Activated CD4-positive, alpha-beta T cell treated with anti-CD3 and anti-CD28 coated beads for 1 hour (primary cell): ENCODE data around the gene CUBN.

Experiments used
- DNase-seq: peaks from one replicate; pipeline ENCODE4 v3.0.0-alpha.2; 2020

CUBN gene

DNA sequence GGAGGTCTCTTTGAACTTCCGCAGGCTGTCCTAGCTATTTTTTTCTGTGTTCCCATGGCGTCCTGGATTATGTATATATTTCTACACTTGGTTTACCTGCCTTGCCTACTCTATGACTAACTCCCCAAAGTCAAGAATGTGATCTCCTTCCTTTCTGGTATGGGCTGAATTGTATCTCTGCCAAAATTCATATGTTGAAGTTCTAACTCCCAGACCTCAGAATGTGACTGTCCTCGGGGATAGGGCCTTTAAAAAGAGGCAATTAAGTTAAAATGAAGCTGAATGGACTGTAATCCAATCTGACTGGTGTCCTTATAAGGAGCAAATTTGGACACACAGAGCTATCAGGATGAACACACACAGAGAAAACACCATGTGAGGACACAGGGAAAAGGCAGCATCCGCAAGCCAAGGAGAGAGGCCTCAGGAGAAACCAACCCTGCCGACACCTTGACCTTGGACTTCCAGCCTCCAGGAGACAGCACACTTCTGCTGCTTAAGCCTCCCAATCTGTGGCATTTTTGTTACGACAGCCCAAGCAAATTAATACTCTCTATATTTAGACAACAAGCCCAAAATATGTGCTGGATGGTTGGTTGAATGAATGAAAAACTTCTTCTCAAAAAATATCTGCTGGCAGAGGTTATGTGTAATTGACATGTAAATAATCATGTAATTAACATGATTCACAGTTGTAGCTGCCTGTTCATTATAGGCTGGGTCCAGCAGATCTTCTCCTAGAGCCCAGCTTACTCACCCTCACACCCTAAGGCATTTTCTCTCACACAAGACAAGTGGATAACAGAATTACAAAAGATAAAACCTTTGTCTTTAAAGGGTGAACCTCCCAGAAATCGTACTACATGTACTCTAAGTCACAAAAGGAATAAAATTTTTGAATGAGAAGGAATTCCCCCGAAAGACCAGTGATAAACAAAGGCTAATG lies 123.7 kb downstream of the CUBN start:
- DNase-seq, result no peak

DNA sequence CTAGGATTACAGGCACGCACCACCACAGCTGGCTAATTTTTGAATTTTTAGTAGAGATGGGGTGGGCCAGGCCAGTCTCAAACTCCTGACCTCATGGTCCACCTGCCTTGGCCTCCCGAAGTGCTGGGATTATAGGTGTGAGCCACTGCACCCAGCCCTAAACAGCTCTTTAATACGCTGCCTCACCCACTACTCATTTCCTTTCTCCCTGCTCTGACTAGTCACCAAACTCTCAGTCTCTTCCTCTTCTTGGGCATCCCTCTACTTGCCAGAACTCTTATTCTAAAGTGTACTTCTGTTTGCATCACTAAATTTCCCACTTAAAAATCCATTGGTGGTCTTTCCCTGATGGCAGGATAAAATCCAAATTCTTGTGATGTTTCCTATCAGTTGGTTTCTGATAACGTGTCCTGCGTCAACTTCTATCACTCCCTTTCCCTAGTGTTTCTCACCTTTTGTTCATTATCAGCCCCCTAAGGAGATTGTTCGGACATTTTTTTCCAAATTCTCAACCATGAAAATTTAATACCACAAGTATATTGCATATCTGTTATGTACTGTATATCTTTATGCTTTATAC lies 124.7 kb downstream of the CUBN start:
- no peak for DNase-seq

DNA sequence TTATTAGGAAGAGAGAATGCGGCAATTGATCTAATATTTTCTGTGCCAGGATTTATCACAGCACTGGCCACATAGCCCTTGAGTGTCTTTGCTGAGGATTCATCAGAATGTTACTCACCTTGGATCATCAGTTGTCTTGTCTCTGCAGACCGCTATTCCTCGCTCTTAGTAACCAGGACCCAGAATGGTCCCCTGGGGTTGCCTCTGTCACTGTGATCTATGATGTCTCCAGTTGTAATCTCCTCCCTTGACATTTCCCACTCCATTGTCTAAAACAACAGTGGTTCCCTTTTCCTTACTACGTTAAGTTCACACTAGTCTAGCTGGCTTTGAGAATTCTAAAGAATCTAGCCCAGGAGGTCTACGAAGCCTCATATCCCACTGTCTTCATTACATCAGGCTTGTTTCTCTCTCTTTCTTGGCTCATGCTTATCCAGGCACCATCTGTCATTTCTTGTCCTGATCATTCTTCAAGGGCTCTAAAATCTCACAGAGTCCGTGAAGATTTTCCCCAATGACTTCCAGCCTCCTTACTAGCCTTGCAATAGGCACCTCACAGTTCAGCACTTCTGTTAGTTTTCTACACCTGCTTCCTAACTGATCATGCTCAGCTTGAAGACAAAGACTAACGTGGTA lies 125.8 kb downstream of the CUBN start:
- no peak for DNase-seq

DNA sequence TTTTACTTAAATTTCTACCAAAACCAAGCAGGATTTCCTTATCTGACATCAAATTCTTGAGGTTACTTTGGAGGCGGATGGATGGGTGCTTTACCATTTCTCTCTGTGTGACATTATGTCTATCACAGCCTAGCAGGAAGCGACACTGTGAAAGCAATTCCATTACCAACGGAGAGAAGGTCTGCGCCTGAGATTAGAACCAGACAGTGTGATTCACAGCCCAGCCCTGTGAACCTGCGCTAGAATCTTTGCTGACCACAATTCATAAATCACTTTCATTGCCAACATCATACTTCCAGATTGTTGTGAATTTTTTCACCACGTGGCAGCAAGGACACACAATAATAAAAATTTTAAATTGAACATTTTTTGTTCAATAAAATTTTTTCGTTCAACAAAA lies 126.5 kb downstream of the CUBN start:
- DNase-seq, result peak; percentile 58

DNA sequence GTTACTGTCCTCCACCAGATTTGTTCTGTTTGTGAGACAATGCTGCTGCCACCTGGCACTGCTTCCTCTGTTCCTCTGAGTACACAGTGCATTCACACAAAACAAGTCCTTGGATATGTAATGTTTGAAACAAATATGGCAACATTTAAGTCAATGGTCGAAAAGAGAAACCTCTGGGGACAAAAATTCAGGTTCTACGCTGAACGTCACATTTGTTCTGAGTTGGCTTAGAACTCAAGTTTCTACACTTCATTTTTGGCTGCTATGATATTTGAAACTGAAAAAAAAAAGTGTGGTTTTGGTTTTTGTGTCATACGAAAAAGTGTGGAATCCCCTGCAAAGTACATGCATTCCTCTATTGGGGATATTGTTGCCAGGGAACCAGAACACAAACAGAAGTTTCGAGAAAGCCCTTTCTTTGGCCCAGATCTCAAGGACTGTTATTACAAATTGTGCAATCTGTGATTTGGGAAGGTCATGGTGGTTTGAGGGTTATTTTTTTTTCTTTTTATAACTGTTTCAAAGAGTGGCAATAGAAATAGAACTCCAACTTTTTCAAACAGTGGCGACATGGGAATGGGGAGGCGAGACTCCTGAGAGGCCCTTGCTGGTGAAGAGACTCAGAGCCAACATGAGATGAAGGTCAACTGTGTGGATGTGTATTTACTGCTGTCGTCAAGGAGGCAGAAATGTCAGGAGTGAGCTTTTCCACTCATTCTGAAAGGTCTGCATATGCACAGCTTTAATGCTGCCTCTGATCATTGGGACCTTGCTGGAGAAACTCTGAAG lies 127.5 kb downstream of the CUBN start:
- no peak for DNase-seq

DNA sequence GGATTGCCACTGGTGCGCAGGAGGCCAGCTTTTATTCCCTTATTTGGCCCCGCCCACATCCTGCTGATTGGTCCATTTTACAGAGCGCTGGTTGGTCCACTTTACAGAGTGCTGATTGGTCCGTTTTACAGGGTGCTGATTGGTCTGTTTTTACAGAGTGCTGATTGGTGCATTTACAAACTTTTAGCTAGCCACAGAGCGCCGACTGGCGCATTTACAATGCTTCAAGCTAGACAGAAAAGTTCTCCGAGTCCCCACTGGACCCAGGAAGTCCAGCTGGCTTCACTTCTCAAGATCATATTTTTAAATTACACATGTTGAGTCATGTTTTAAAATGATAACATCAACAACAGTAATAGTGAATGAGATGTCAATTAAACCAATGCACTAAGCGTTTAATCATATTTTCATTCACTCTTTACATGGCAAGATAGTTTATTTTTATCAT lies 128.3 kb downstream of the CUBN start:
- no peak for DNase-seq

DNA sequence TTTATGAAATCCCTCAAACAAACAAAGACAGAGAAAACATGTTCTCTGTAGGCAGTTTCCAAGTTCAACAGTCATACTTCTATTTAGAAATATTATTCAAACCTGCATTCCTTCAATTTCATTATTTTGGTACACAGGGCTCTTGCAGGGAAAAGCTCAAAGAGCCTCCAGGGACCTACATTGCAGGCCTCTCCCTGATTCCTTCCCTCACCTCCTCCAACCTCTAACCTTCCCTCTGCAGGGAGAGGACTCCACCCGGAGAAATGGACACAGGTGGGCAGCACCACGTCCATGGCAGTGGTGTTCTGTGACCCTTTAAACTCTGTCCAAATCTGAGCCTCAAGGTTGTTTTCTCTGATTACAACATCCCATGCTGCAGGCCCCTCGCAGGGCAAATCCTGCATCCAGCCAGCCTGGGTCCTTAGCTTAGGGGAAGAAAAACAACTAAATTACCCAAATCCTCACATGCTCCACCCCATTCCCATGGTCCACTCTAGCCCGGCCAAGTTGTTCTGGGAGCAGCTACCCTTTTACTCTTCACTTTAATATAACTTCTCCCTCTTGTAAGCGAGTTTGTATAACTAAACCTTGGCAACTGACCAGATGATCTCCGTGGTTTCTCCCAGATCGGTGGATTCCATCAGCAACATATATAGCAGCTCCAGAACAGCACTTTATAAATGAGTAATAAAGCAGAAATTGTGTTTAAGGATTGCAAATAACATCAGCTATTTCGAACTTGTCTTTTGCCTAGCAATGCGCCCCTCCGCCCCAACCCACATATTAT lies 129.8 kb downstream of the CUBN start:
- no peak for DNase-seq

DNA sequence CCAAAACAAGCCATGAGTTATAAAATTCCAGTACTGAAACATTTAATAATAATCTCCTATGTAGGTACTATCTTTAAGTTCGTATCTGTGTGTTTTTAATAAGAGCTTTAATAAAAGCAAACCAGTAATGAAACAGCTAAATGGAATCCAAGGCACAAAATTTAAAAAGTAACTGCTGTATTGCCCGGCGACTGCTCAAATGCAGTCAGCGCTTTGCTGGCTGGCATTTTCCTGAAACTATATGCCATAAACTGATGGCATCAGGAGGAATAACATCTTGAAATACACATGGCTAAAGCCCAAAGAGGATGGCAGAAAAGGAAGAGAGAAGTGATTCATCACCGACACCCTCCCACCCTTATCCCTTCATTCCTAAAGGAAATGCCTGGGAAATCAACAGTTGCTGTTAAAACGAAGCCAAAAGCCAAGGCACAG lies 133.1 kb downstream of the CUBN start:
- no peak for DNase-seq

DNA sequence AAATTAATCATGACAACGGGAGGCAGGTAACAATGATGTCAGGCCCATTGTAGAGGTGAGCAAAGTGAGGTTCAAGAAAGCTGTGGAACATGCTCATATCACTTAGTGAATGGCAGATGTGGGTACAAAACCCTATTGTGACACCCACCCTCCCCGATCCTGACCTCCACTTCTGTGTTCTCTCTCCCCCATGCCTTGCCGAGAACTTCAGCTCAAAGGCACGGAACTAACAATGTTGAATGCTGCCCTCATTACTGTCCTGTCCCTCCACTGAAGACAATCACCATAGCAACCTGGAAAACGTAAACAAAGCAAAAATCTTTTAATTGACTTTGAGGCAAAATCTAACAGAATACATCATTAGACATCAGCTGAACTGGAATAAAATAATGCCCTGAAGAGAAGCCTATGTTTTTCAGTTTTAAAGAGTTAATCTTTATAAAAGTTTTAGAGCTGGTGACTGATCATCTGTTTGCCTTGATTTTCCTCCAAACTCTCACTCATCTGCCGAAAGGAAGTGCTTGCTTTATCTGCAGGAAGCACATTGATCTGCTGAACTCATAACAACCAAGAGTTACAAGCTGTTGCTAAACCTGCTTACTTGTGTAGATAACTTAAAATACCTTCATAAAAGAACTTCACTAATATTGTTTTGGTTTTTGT lies 133.6 kb downstream of the CUBN start:
- no peak for DNase-seq

DNA sequence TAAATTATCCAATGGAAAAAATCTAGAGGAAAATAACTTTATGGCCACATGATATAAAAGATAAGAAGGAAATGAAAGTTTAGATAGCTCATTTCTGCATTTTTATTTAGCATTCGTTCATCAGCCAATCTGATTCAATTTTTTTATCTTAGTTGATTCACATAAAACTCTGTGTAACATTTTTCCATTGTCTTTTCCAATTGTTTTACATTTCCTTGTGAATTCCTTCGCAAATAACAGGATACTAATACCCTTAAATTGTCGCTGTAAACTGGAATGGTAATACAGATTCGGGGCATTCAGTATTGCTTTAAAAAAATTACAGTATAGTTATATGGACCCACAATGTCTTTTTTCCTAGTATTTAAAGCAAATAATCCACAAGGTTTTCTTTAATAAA lies 136.4 kb downstream of the CUBN start:
- DNase-seq, result no peak

DNA sequence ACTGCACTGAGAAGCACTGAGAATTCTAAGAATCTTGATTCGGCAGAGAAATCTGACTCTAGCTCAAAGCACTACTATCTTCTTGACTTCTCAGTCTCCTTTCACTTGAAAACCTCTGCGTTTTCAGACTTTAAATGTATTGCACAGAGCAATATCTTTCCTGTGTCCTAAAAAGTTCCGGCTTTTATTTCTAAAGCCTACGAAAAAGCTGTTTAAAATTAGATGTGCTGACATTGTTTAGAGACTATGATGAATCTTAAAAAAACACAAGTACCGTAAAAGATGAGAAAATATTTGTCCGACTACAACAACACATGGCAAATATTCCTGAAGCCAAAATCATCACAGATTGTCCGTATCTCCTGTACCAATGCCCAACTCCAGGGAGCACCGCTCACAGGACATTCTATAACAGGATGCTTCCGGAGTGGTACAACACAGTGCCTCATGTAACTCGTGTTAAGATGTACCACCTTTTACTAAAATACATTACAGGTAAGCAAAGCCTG lies 136.9 kb downstream of the CUBN start:
- no peak for DNase-seq

DNA sequence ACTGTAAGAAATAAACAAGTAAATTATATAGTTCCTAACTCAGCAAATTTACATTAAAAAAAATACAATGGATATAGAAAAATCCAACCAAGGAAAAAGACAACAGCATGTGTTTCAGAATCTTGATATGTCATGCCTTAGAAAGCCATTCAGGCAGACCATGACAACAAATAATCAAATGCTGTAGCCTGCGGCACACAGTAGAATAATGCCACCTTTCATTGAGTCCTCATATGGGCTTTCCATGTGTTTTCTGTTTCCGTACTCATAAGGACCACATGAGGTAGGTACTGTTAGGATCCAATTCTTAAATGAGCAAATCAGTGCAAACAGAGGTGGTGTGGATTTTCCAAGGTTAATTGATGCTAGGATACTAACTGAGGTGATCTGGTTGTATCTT lies 138.6 kb downstream of the CUBN start:
- no peak for DNase-seq

DNA sequence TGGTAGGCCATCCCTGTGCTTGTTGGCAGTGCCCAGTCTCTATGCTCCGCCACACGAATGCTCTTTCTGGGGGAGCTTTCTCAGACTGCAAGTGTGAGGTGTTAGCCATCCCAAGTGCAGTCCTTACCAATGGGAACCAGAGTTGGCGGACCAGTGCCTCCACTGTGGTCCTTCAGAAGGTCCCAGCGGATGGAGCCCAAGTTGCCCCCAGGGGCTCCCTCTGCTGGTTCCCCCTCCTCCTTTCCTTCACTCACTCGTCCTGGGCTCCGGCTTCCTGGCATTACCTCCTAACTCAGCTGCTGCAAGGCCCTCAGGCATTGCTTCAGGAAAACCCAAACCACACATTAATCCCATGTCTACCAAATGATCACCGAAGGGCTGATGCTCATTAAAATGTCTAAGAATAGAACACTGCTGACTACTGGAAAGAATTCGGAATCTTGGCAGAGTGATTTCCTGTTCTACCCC lies 139.8 kb downstream of the CUBN start:
- DNase-seq, result no peak

DNA sequence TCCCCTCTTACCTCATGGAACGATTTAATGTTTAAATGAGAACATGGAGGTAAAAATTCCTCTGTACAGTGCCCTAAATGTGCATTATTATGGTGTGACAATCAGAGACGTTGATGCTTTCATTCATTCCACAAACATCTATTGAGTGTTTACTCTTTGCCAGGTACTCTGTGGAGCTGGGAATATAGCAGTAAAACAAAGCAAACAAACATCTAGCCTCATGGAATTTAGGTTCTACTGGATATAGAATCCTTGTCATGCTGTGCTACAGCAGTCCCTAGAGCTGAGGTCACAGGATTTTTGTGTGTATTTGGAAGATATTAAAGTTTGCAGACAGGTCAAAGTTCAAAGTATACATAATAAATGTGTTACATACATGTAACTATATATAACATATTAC lies 140.7 kb downstream of the CUBN start:
- no peak for DNase-seq

DNA sequence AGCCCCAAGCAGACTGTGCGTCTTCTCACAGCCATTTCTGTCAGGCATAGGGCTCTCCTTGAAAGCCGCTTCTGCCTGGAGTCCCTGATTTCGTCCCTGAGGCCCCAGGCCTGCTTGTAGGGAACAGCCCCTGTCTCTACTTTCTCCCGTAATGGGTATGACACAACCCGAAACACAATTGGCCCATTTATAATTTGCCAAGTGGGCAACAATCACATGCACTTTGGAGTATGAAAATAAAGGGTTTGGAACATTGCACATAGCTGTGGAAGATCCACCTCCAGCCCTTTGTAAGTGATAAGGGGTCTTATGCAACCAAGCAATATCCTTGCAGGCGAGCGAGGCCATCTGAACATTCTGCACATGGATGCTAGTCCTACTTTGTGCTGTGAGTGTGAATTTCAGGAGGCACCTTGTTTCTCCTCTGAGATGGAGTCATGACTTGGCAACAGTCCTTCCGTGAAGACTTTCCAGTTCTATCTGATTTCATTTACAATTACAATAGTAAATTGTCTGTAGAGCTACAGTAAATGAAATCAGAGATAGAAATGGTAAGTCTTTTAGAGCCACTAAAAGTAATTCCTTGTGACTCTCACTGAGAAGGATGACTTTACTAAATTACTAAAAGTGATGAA lies 141.5 kb downstream of the CUBN start:
- DNase-seq, result no peak

DNA sequence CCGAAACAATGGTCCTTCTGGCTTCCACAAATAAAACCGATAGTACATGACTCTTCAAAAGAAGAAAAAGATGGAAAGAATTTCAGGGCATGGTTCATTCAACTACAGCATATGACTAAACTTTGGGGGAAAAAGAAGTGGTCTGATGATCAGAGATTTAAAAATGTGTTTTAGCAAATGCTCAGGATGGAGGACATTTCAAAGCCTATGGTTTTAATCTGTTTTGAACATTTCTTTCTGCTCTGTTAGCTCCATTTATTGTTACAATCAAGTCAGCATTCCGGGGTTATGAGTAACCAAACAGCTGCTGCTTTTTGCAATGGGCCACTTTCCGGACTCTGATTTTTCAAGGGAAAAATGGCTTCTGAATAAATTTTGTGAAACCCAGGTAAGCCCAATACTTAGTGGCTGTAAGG lies 142.4 kb downstream of the CUBN start:
- no peak for DNase-seq

DNA sequence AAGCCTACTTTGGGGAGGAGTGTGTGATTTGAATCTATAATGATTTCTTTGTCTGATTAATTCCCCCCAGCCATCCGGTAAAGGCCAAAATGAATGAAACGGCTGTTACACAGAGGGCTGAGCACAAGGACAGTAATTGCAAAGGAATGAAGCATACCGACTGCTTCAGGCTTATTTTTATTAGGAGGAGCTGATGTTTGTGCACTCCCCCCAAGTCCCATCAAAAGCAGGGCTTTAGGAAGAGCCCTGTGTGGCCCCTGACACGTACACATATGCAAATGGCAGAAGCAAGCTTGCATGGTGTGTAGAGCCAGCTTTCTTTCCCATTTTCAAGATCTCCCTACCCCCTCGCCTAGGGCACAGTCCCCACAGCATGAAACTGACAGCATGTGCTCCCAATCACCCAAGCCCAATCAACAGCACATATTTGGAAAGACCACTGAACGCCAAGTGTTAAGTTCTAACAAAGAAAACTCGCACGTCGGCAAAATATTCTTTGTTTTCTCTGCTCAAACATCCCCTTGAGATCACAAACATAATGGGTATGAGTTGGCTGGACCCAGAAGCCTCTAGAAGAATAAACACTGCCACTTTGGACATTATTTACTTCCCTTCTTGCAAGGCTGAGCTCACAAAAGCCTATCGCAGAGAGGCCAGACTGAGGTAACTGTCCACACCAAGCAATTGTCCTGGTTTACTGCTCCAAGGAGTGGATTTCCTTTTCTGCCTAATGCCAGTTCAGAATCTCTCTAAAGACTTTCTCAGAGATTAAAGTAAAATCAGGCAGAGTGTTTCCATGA lies 143.0 kb downstream of the CUBN start:
- DNase-seq, result no peak

DNA sequence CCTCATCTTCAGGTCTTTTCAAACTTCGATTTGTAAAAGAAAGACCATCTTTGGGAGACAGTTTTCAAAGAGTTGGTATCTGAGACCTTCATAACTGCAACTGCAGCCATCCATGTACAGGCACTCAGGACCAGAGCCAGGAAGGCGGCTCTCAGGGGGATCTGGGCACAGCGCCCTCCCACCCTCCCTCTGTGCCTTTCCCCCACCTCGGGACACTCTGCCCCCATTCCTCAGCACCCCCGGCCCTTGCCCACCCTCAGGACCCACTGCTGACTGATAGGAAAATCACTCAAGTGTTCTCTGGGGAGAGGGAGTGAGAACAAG lies 143.6 kb downstream of the CUBN start:
- DNase-seq, result no peak

DNA sequence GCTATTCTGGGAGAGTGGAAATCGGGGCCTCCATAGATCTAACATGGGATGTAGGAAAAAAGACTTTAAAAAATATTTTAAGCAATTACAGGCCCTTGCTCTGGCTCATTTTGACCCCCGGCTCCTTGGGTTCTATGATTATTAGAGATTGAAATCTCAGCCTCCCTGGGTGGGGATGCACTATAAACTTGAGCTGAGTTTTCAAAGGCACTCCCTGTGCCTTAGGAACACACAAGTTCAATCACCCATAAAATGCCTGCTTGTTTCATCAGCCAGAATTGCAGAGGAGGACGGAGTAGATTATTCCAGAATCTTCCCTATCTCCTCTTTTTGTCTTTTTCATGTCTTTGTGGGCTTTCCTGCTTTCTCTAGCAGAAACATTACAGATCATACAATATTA lies 145.4 kb downstream of the CUBN start:
- DNase-seq, result no peak

DNA sequence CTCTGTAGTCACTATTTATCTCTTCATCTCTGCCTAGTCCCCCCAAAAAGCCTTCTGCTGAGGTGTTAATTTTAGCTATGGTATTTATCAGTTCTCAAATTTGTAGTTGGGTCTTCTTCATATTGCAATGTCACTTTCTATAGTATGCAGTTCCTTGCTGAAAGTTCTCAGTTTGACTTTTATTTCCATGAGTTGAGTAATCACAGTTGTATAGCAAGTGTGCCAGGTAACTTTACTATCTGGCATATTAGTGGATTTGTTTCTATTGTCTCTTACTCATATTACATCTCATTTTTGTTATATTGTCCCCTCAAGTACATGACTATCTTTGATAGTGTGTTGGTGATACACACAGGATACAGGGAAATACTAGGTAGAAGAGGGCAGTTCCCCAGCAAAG lies 152.8 kb downstream of the CUBN start:
- DNase-seq, result no peak
